A549 (cell line): ENCODE data around the gene PELI2. TPM values are rescaled to one million over a fixed set of nuclear protein-coding genes. Genes with fewer than 3 reads are reported as not detected.

Source experiments
- ATAC-seq, 2 experiments: fragments of 200-7000 bp in 1 of 2; fragments of >200 bp in 1 of 2; cut with Nextera tagmentation in 1 of 2; cut with Tn5 transposase in 1 of 2; 3 replicates each; pipeline versions ENCODE4 v1.8.0 to v1.9.1; 2018 to 2020; ENCODE audit warnings: mild to moderate bottlenecking in 1 of 2, moderate library complexity in 1 of 2
- CTCF ChIA-PET: fragments of 300-600 bp; sonication (Branson Sonifier 250); formaldehyde crosslinking; extraction: SDS; loops from one replicate; lab custom pipeline; 2021; ENCODE audit warnings: antibody characterized with exemption, inconsistent platforms; lab: Yijun Ruan, JAX
- POLR2A ChIA-PET: fragments of 350-600 bp; formaldehyde crosslinking; extraction: SDS; loops from one replicate; lab custom pipeline; 2021; ENCODE audit warnings: antibody characterized with exemption, inconsistent platforms; lab: Yijun Ruan, JAX
- DNase-seq, 2 experiments: peaks; one replicate each; pipeline versions ENCODE4 v3.0.0 to v3.0.0-alpha.2; 2011 to 2016; ENCODE audit warnings: low read depth in 1 of 2, low spot score in 1 of 2
- FAIRE-seq: peaks from 2 replicates; lab custom pipeline; 2011; peaks lifted over from hg19 to GRCh38; lab: Jason Lieb, UNC
- H3K27ac ChIP-seq, 2 experiments: fragments of >200 bp; sonication (Bioruptor Twin); formaldehyde crosslinking; 3 replicates each; pipeline ENCODE4 v1.5.1; 2016 to 2017
- H3K4me1 ChIP-seq: fragments of >200 bp; sonication (Bioruptor Twin); formaldehyde crosslinking; 3 replicates; pipeline ENCODE4 v1.6.1; 2016
- H3K4me2 ChIP-seq: fragments of >200 bp; sonication (Bioruptor Twin); formaldehyde crosslinking; 3 replicates; pipeline ENCODE4 v1.6.1; 2016
- H3K4me3 ChIP-seq: fragments of >200 bp; sonication (Bioruptor Twin); formaldehyde crosslinking; 3 replicates; pipeline ENCODE4 v1.5.1; 2016
- H3K9me3 ChIP-seq: fragments of >200 bp; sonication (Bioruptor Twin); formaldehyde crosslinking; 3 replicates; pipeline ENCODE4 v1.6.1; 2016
- BHLHE40 ChIP-seq: IDR thresholded peaks from 2 replicates; pipeline ENCODE4 v1.6.1; 2012; ENCODE audit warnings: low read depth, low read length, inconsistent platforms
- CBX2 ChIP-seq: fragments of 200-600 bp; sonication (generic); IDR thresholded peaks from 2 replicates; pipeline ENCODE4 v1.6.1; 2016; ENCODE audit warnings: low read depth, mild to moderate bottlenecking, borderline replicate concordance
- CBX8 ChIP-seq: fragments of 200-600 bp; sonication (generic); IDR thresholded peaks from 2 replicates; pipeline ENCODE4 v1.6.1; 2016
- CHD2 ChIP-seq: fragments of 150-350 bp; IDR thresholded peaks from 2 replicates; pipeline ENCODE4 v1.6.1; 2014; ENCODE audit warnings: low read length; ENCODE audit not compliant: partially characterized antibody
- CHD4 ChIP-seq: fragments of 200-600 bp; sonication (generic); IDR thresholded peaks from 2 replicates; pipeline ENCODE4 v1.6.1; 2016; ENCODE audit warnings: antibody characterized with exemption, mild to moderate bottlenecking, borderline replicate concordance
- EHMT2 ChIP-seq: fragments of 200-600 bp; sonication (generic); IDR thresholded peaks from 2 replicates; pipeline ENCODE4 v1.6.1; 2016; ENCODE audit warnings: antibody characterized with exemption, low read depth, mild to moderate bottlenecking, moderate library complexity
- EP300 ChIP-seq, 2 experiments: fragments of >200 bp; sonication (Bioruptor Twin); formaldehyde crosslinking; IDR thresholded peaks; 2 replicates in 1 of 2; 3 replicates in 1 of 2; pipeline ENCODE4 v1.6.1; 2016 to 2017
- ESRRA ChIP-seq: fragments of 150-350 bp; IDR thresholded peaks from 2 replicates; pipeline ENCODE4 v1.6.1; 2014; ENCODE audit warnings: mild to moderate bottlenecking, low read length, borderline replicate concordance
- FOXS1 ChIP-seq: fragments of 250-450 bp; sonication (Bioruptor Pico); IDR thresholded peaks from 2 replicates; pipeline ENCODE4 v1.5.0; 2020; ENCODE audit warnings: mild to moderate bottlenecking, moderate library complexity
- MAZ ChIP-seq: fragments of 150-350 bp; IDR thresholded peaks from 2 replicates; pipeline ENCODE4 v1.6.1; 2014; ENCODE audit warnings: antibody characterized with exemption, low read depth, low read length, borderline replicate concordance
- NFE2L2 ChIP-seq: fragments of 150-350 bp; conservative IDR thresholded peaks from 2 replicates; pipeline ENCODE4 v1.6.1; 2014; ENCODE audit warnings: low read length
- POLR2A ChIP-seq: IDR thresholded peaks from 2 replicates; pipeline ENCODE4 v1.6.1; 2012; ENCODE audit warnings: mild to moderate bottlenecking, low read length
- POLR2AphosphoS2 ChIP-seq: conservative IDR thresholded peaks from 2 replicates; pipeline ENCODE4 v1.6.1; 2012; ENCODE audit warnings: low read length, improper control_type of control experiment, inconsistent platforms
- RARB ChIP-seq: fragments of 250-450 bp; sonication (Bioruptor Pico); IDR thresholded peaks from 2 replicates; pipeline ENCODE4 v1.8.0; 2021; ENCODE audit warnings: mild to moderate bottlenecking, moderate library complexity
- RCOR1 ChIP-seq: fragments of 150-350 bp; IDR thresholded peaks from 2 replicates; pipeline ENCODE4 v1.6.1; 2014; ENCODE audit warnings: antibody characterized with exemption, low read length, low read depth
- RFX5 ChIP-seq: fragments of 450-650 bp; IDR thresholded peaks from 2 replicates; pipeline ENCODE4 v1.7.1; 2014; ENCODE audit warnings: antibody characterized with exemption, mild to moderate bottlenecking, moderate library complexity
- TP53 ChIP-seq: fragments of 250-450 bp; sonication (Bioruptor Pico); IDR thresholded peaks from 2 replicates; pipeline ENCODE4 v1.5.0; 2021; ENCODE audit warnings: mild to moderate bottlenecking, moderate library complexity
- ZSCAN20 ChIP-seq: fragments of 250-450 bp; sonication (Bioruptor Pico); IDR thresholded peaks from 2 replicates; pipeline ENCODE4 v1.8.0; 2022; ENCODE audit warnings: mild to moderate bottlenecking, moderate library complexity
- WGBS: methylation state at CpG from one replicate; pipeline ENCODE4 v1.1.6; 2017; ENCODE audit errors: missing lambda C conversion rate; 5-methylcytosine and 5-hydroxymethylcytosine counted together
- polyA plus RNA-seq, 4 experiments: library from polyadenylated mRNA; depleted of rRNA in 3 of 4; stranded (reverse); fragments of >200 nt; fragmentation: RNase III in 1 of 4; extraction: RNeasy Plus Mini Kit Qiagen cat#74134 plus additional on column Dnase treatment in 1 of 4; gene quantifications; 2 replicates in 3 of 4; 3 replicates in 1 of 4; pipeline ENCODE4 v1.2.3, GENCODE V29; 2011 to 2017
- TF ChIP-seq, protein P1 (sequence below): fragments of 200-600 bp; sonication (generic); IDR thresholded peaks from 2 replicates; pipeline ENCODE4 v1.6.1; 2016; ENCODE audit warnings: antibody characterized with exemption, mild to moderate bottlenecking, moderate library complexity
- TF ChIP-seq, protein P2 (sequence below): fragments of 450-650 bp; IDR thresholded peaks from 2 replicates; pipeline ENCODE4 v1.6.1; 2014; ENCODE audit warnings: antibody characterized with exemption
- TF ChIP-seq, protein P3 (sequence below): fragments of >200 bp; sonication (Bioruptor Twin); formaldehyde crosslinking; IDR thresholded peaks from 2 replicates; pipeline ENCODE4 v1.6.1; 2016
- TF ChIP-seq, protein P4 (sequence below): fragments of >200 bp; sonication (Bioruptor Twin); formaldehyde crosslinking; IDR thresholded peaks from 3 replicates; pipeline ENCODE4 v1.5.1; 2016
- TF ChIP-seq, protein P5 (sequence below): IDR thresholded peaks from 2 replicates; pipeline ENCODE4 v1.6.1; 2012

The PELI2 gene
- polyA plus RNA-seq, 2 of the 4 experiments (the other 2 are of a cell fraction), result 0.93 to 7.2 TPM

DNA sequence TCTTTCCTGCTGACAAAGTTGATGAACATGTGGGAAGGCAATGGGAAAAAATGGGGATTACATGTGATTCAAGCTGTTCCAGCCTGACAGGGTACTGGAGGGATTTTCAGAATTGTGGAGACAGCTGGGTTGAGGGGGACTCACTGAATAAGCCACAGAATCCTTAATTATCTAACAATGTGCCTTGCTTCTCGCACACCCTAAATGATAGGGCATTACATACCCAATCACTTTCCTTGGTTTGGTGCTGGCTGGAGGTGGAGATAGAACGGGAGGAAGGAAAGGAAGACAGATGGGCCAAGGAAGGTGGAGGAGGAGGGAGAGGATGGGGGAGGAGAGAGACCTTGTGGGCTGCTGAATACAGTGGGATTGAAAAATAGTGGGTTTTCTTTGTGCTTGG, 20.7 kb downstream of the PELI2 start:
- no peaks in the 10 kb centered on the region for H3K9me3 ChIP-seq
- no peak overlapping the region for H3K27ac ChIP-seq
- no peak overlapping the region for H3K4me2 ChIP-seq
- no peak overlapping the region for H3K4me3 ChIP-seq
- 75% methylated on average over 2 of the region's 2 CpGs for WGBS
- FAIRE-seq (no peak), ATAC-seq (no peak), DNase-seq (no peak)
- ChIA-PET CTCF (no interaction called here), POLR2A (no interaction called here)
- H3K4me1 ChIP-seq, result no peaks in the 10 kb centered on the region
- TF ChIP-seq POLR2AphosphoS2 (no peak), MAZ (no peak), EP300 (IDR thresholded peaks at IDR 0.05) (no peak), CHD4 (no peak), RARB (CRISPR knock-in tag) (no peak), EHMT2 (no peak), ZSCAN20 (CRISPR knock-in tag) (no peak), RFX5 (no peak), NFE2L2 (no peak)
- TF ChIP-seq, protein P1, sequence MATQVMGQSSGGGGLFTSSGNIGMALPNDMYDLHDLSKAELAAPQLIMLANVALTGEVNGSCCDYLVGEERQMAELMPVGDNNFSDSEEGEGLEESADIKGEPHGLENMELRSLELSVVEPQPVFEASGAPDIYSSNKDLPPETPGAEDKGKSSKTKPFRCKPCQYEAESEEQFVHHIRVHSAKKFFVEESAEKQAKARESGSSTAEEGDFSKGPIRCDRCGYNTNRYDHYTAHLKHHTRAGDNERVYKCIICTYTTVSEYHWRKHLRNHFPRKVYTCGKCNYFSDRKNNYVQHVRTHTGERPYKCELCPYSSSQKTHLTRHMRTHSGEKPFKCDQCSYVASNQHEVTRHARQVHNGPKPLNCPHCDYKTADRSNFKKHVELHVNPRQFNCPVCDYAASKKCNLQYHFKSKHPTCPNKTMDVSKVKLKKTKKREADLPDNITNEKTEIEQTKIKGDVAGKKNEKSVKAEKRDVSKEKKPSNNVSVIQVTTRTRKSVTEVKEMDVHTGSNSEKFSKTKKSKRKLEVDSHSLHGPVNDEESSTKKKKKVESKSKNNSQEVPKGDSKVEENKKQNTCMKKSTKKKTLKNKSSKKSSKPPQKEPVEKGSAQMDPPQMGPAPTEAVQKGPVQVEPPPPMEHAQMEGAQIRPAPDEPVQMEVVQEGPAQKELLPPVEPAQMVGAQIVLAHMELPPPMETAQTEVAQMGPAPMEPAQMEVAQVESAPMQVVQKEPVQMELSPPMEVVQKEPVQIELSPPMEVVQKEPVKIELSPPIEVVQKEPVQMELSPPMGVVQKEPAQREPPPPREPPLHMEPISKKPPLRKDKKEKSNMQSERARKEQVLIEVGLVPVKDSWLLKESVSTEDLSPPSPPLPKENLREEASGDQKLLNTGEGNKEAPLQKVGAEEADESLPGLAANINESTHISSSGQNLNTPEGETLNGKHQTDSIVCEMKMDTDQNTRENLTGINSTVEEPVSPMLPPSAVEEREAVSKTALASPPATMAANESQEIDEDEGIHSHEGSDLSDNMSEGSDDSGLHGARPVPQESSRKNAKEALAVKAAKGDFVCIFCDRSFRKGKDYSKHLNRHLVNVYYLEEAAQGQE, result no peak
- TF ChIP-seq, protein P2, sequence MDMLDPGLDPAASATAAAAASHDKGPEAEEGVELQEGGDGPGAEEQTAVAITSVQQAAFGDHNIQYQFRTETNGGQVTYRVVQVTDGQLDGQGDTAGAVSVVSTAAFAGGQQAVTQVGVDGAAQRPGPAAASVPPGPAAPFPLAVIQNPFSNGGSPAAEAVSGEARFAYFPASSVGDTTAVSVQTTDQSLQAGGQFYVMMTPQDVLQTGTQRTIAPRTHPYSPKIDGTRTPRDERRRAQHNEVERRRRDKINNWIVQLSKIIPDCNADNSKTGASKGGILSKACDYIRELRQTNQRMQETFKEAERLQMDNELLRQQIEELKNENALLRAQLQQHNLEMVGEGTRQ, result no peak
- TF ChIP-seq, protein P3, sequence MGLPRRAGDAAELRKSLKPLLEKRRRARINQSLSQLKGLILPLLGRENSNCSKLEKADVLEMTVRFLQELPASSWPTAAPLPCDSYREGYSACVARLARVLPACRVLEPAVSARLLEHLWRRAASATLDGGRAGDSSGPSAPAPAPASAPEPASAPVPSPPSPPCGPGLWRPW, result no peak

DNA sequence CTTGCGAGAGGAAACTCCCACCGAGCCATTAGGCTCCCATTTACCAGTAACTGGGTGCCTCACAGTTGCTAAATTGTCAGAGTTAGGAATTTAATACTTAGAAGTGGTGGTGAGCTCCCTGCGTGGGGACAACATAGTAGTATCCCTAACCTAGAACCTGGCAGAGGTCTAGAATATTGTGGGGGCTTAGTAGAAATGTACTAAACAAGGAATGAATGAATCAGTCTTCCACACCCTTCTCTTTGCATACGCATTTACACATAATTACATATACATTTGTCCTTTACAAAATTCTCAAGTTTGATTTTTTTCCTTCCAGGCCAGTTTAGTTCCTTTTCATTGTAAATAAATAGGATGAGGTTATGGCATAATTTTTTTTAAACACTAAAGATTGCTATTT, 24.1 kb downstream of the PELI2 start:
- H3K27ac ChIP-seq, result no peak overlapping the region
- H3K4me3 ChIP-seq, result no peak overlapping the region
- CTCF ChIA-PET, result interaction anchor here (0.6 kb wide), 1 partner anchor 140 kb away, joined by 3 read pairs; no protein-coding TSS in a partner anchor
- no peaks in the 10 kb centered on the region for H3K9me3 ChIP-seq
- DNase-seq (no peak), ATAC-seq (no peak), FAIRE-seq (no peak)
- no peak overlapping the region for H3K4me2 ChIP-seq
- 76% methylated on average over 4 of the region's 4 CpGs for WGBS
- no peak for TF ChIP-seq TP53
- TF ChIP-seq, protein P4, sequence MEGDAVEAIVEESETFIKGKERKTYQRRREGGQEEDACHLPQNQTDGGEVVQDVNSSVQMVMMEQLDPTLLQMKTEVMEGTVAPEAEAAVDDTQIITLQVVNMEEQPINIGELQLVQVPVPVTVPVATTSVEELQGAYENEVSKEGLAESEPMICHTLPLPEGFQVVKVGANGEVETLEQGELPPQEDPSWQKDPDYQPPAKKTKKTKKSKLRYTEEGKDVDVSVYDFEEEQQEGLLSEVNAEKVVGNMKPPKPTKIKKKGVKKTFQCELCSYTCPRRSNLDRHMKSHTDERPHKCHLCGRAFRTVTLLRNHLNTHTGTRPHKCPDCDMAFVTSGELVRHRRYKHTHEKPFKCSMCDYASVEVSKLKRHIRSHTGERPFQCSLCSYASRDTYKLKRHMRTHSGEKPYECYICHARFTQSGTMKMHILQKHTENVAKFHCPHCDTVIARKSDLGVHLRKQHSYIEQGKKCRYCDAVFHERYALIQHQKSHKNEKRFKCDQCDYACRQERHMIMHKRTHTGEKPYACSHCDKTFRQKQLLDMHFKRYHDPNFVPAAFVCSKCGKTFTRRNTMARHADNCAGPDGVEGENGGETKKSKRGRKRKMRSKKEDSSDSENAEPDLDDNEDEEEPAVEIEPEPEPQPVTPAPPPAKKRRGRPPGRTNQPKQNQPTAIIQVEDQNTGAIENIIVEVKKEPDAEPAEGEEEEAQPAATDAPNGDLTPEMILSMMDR, result no peak
- no peak for TF ChIP-seq CBX2
- no peak for TF ChIP-seq BHLHE40
- no peak for TF ChIP-seq RFX5
- TF ChIP-seq FOXS1, result no peak
- no peak for TF ChIP-seq RCOR1
- TF ChIP-seq POLR2A, result no peak
- TF ChIP-seq CBX8, result no peak
- TF ChIP-seq, protein P2, result no peak
- TF ChIP-seq, protein P5, sequence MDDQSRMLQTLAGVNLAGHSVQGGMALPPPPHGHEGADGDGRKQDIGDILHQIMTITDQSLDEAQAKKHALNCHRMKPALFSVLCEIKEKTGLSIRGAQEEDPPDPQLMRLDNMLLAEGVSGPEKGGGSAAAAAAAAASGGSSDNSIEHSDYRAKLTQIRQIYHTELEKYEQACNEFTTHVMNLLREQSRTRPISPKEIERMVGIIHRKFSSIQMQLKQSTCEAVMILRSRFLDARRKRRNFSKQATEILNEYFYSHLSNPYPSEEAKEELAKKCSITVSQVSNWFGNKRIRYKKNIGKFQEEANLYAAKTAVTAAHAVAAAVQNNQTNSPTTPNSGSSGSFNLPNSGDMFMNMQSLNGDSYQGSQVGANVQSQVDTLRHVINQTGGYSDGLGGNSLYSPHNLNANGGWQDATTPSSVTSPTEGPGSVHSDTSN, result no peak
- TF ChIP-seq, protein P3, result no peak
- TF ChIP-seq ESRRA, result no peak
- no peak for TF ChIP-seq CHD2
- POLR2A ChIA-PET, result no interaction called here
- no peaks in the 10 kb centered on the region; the same call in 2 of the 3 replicates for H3K4me1 ChIP-seq
